Esophagus squamous epithelium (tissue), 4 donors: ENCODE data around the gene CCNY.

Experiments
- POLR2A ChIP-seq, 4 donors: fragments of 450-650 bp; IDR thresholded peaks; one replicate each; pipeline ENCODE4 v1.6.1; 2017; ENCODE audit warnings: antibody characterized with exemption in 4 of 4, mild to moderate bottlenecking in 4 of 4, moderate library complexity in 3 of 4
- TF ChIP-seq, protein P1 (sequence below), 6 experiments: fragments of 450-650 bp in 4 of 6; fragments of 200-600 bp in 2 of 6; sonication (generic) in 2 of 6; IDR thresholded peaks; one replicate each; pipeline ENCODE4 v1.5.1; 2016 to 2019; ENCODE audit warnings: antibody characterized with exemption in 6 of 6, mild to moderate bottlenecking in 4 of 6, moderate library complexity in 4 of 6

DNA sequence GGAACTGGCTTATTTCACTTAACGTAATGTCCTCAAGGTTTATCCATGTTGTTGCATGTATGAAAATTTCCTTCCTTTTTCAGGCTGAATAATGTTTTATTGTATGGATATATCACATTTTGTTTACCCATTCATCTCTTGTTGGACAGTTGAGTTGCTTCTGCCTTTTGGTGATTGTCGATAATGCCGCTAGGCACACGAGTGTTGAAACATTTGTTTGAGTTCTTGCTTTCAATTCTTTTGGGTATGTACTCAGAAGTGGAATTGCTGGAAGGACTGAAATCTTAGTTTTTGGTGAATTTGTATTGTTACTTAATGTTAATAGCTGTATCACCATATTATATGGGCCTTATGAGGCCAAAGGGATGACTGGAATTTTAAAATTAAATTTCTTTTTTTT is 23.6 kb downstream of the CCNY start:
- TF ChIP-seq, protein P1, sequence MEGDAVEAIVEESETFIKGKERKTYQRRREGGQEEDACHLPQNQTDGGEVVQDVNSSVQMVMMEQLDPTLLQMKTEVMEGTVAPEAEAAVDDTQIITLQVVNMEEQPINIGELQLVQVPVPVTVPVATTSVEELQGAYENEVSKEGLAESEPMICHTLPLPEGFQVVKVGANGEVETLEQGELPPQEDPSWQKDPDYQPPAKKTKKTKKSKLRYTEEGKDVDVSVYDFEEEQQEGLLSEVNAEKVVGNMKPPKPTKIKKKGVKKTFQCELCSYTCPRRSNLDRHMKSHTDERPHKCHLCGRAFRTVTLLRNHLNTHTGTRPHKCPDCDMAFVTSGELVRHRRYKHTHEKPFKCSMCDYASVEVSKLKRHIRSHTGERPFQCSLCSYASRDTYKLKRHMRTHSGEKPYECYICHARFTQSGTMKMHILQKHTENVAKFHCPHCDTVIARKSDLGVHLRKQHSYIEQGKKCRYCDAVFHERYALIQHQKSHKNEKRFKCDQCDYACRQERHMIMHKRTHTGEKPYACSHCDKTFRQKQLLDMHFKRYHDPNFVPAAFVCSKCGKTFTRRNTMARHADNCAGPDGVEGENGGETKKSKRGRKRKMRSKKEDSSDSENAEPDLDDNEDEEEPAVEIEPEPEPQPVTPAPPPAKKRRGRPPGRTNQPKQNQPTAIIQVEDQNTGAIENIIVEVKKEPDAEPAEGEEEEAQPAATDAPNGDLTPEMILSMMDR (IDR thresholded peaks at IDR 0.05), result no peak
- TF ChIP-seq POLR2A (IDR thresholded peaks at IDR 0.05), result no peak
